GM18951 (cell line): ENCODE measurements around the gene C2CD4D.

Source experiments
- POLR2A ChIP-seq: IDR thresholded peaks from 4 replicates; pipeline ENCODE4 v1.6.1; 2011; ENCODE audit warnings: mild to moderate bottlenecking; ENCODE audit not compliant: insufficient read length, insufficient read depth; ENCODE audit errors: extremely low read depth
- in situ Hi-C: fragments of 300-500 bp; cut with MboI; formaldehyde crosslinking; loops from one replicate; pipeline ENCODE4 v1.12.0; 2022; ENCODE audit warnings: low sequenced_read_pairs, mixed read lengths, inconsistent platforms; ENCODE audit not compliant: unreplicated experiment

Gene C2CD4D

GRCh38 chr1:151852733-151853132, 13.1 kb upstream of the C2CD4D start:
- in situ Hi-C loops: no loop called here
- no peak for TF ChIP-seq POLR2A

- TF ChIP-seq POLR2A: no peak
- in situ Hi-C loops: no loop called here
Observed at GRCh38 chr1:151851886-151852285, 12.3 kb upstream of the C2CD4D start.

- no peak for TF ChIP-seq POLR2A
- in situ Hi-C loops: loop anchor here (25.0 kb wide), 1 partner anchor 263 kb away; no protein-coding TSS in a partner anchor
Observed at GRCh38 chr1:151849871-151850270, 10.3 kb upstream of the C2CD4D start.

- in situ Hi-C loops: loop anchor here (25.0 kb wide), 1 partner anchor 262 kb away; no protein-coding TSS in a partner anchor
- no peak for TF ChIP-seq POLR2A
Observed at GRCh38 chr1:151849126-151849525, 9.5 kb upstream of the C2CD4D start.

GRCh38 chr1:151847867-151848596, 8.4 kb upstream of the C2CD4D start:
- in situ Hi-C loops: loop anchor here (25.0 kb wide), 1 partner anchor 261 kb away; no protein-coding TSS in a partner anchor

GRCh38 chr1:151846686-151847237, 7.1 kb upstream of the C2CD4D start:
- no peak for TF ChIP-seq POLR2A
- in situ Hi-C loops: loop anchor here (25.0 kb wide), 1 partner anchor 259 kb away; no protein-coding TSS in a partner anchor

More at GRCh38 chr1:151847867-151848596, 8.4 kb upstream of the C2CD4D start:
- TF ChIP-seq POLR2A: no peak

GRCh38 chr1:151846062-151846568, 6.5 kb upstream of the C2CD4D start:
- in situ Hi-C loops: loop anchor here (25.0 kb wide), 1 partner anchor 259 kb away; no protein-coding TSS in a partner anchor
- TF ChIP-seq POLR2A: no peak

GRCh38 chr1:151843398-151843797, 3.8 kb upstream of the C2CD4D start:
- in situ Hi-C loops: loop anchor here (25.0 kb wide), 1 partner anchor 256 kb away; no protein-coding TSS in a partner anchor
- no peak for TF ChIP-seq POLR2A

GRCh38 chr1:151841141-151841540, 1.5 kb upstream of the C2CD4D start:
- in situ Hi-C loops: loop anchor here (25.0 kb wide), 1 partner anchor 254 kb away; no protein-coding TSS in a partner anchor
- TF ChIP-seq POLR2A: no peak

- in situ Hi-C loops: loop anchor here (25.0 kb wide), 1 partner anchor 253 kb away; no protein-coding TSS in a partner anchor
- no peak for TF ChIP-seq POLR2A
Observed at GRCh38 chr1:151840421-151840820, 801 bp upstream of the C2CD4D start.

GRCh38 chr1:151839082-151839412, 573 bp downstream of the C2CD4D start:
- in situ Hi-C loops: loop anchor here (25.0 kb wide), 1 partner anchor 252 kb away; no protein-coding TSS in a partner anchor
- no peak for TF ChIP-seq POLR2A

GRCh38 chr1:151838222-151839081, 1.2 kb downstream of the C2CD4D start:
- peak; percentile 30 for TF ChIP-seq POLR2A
- in situ Hi-C loops: loop anchor here (25.0 kb wide), 1 partner anchor 251 kb away; no protein-coding TSS in a partner anchor

GRCh38 chr1:151837884-151838221, 1.8 kb downstream of the C2CD4D start:
- in situ Hi-C loops: loop anchor here (25.0 kb wide), 1 partner anchor 251 kb away; no protein-coding TSS in a partner anchor
- TF ChIP-seq POLR2A: no peak
